HG02840 (cell line): ENCODE results near the gene TRAP1.
A peak's percentile ranks its signal among the peaks of the same experiment; 100 is the strongest.

Experiments
- ATAC-seq: cut with Tn5 transposase; IDR thresholded peaks from one replicate; pipeline ENCODE4 v1.9.1; 2021; ENCODE audit warnings: mild to moderate bottlenecking, moderate library complexity, moderate number of reproducible peaks; ENCODE audit not compliant: unreplicated experiment, low FRiP score

Gene TRAP1

DNA sequence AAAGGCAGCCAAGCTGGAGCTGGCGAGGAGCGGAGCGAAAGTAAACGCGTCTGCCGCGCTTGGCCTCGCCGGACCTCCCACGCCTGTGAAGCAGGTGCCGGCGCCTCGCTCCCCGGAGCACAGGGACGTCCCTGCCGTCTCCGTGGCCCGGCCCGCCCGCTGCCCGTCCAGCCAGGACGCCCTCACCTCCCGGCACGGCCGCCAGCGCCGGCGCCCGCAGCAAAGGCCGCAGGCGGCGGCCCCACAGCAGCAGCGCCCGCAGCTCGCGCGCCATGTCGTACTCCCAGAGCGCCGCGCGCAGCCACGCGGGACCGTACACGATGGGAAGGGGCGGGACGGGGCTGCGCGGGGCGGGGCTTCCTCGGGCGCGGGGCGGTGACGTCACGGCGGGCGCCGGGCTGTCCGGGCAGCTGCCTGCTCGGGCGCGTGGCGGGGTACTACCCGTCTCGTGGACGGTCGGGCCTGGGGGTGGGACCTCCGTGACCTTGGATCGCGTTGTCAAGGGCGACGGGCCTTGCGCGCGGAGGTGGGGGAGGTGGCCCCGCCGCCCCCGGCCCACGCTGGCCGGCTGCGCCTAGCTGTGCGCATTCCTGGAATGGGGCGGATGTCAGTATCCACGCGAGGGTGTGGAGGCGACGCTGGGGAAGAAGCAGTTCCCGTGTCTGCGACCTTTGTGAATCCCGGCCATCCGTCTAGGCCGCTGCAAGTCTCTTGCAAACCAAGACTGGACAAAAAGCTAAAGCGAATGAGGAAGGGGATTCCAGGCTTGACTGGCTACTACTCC, at the start of gene TRAP1:
TSS of gene TRAP1 (minus strand) at position 290 of the 784 bp plus-strand sequence. CDS start at position 274, 16 bp downstream.
- ATAC-seq: peak; percentile 90

DNA sequence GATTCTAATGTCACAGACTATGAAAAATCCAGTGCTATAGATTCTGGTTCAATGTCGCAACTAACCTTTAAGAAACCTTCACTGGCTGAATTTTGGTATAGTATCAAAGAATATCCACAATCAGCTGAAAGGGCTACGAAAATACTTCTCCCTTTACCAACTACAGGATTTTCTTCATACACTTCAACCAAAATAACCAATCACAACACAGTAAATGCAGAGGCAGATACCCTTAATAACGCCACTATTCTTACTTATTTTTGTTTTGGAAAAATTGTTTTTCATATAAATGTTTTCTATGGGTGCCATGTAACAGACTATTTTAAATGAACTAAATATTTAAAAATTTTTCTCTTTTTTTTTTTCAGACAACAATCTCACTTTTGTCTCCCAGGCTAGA, 48.9 kb upstream of the TRAP1 start:
- no peak for ATAC-seq

DNA sequence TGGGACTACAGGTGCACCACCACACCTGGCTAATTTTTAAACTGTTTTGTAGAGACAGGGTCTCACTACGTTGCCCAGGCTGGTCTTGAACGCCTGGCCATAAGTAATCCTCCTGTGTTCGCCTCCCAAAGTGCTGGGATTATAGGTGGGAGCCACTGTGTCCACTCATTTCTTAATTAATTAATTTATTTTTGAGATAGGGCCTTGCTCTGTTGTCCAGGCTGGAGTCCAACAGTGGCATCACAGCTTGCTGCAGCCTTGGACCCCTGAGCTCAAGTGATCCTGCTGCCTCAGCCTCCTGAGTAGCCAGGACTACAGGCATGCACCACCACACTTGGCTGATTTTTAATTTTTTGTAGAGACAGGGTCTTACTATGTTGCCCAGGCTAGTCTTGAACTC, 47.1 kb upstream of the TRAP1 start:
- ATAC-seq: no peak

- ATAC-seq: no peak
Measured at GRCh38 chr16:3762107-3762750, 44.9 kb upstream of the TRAP1 start.

DNA sequence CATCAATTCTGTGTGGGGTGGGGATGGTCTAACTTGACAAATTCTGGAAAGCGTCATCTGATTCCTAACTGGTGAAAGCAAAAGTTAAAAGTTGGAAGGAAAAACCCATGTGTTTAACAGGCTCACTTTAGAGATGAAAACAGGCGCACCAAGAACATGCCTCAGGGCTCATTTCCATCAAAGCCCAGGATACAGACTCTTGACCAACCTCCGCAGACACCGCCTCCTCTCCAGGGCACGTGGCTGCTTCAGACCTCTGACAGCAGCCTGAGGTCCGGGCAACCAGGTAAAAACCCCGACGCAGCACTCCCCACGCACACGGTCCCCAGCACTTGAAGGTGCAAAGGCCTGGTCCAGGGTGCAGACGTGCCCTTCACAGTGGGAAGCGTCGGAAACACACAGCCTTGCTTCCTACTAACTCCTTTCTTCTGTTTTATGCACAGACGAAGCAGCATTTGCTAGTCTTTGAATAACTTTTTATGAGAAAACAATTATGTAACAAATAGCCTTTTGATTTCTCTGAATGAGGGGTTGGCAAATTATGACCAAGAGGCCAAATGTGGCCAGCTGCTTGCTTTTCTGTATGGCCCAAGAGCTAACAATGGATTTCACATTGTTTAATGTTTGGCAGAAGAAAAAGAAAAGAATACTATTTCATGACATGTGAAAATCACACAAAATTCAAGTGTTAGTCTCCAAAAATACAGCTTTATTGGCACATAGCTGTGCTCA, 44.2 kb upstream of the TRAP1 start:
- ATAC-seq: no peak

GRCh38 chr16:3760518-3760917, 43.2 kb upstream of the TRAP1 start:
- ATAC-seq: no peak

DNA sequence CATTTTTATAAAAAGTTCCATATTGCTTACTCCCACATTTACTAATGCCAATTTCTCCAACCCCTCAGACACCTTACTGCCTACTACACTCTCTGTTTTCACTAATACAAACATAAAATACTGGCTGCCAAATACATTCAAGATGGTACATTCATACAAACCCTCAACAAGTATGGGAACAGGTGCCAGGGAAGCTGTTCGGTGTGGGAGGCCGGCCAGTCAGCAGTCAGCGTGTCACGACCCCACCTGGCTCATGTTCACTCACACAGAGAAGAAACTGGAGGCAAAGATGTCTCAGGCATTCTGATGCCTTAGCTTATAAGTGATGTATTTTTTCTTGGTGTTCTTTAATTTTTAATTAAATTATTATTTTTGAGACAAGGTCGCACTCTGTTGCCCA, 42.4 kb upstream of the TRAP1 start:
- no peak for ATAC-seq

GRCh38 chr16:3756113-3756512, 38.8 kb upstream of the TRAP1 start:
- no peak for ATAC-seq

- no peak for ATAC-seq
Measured at GRCh38 chr16:3755249-3755648, 37.9 kb upstream of the TRAP1 start.

- no peak for ATAC-seq
Measured at GRCh38 chr16:3754772-3755171, 37.4 kb upstream of the TRAP1 start.

- ATAC-seq: no peak
Measured at GRCh38 chr16:3754081-3754703, 36.9 kb upstream of the TRAP1 start.

- no peak for ATAC-seq
Measured at GRCh38 chr16:3752984-3753383, 35.7 kb upstream of the TRAP1 start.

GRCh38 chr16:3751878-3752277, 34.6 kb upstream of the TRAP1 start:
- ATAC-seq: no peak

DNA sequence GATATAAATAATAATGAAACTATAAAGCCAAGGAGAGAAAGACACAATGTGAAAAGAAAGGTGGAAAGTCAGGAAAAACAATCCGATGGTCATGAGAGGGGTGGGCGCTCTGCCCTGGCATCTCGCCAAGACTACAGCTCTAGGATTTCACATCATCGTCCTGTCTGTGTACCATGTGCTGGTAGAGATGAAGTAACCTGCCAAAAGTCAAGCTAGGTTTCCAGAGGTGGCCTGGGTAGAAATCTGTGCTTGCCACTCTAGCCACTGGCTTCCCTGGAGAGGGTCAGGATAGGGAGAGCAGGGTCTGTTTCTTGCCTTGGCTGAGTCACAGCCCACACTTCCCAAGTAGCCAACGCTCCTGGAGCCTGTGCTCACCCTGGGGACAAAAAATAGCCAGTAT, 31.0 kb upstream of the TRAP1 start:
- no peak for ATAC-seq

- no peak for ATAC-seq
Measured at GRCh38 chr16:3745751-3746355, 28.5 kb upstream of the TRAP1 start.

DNA sequence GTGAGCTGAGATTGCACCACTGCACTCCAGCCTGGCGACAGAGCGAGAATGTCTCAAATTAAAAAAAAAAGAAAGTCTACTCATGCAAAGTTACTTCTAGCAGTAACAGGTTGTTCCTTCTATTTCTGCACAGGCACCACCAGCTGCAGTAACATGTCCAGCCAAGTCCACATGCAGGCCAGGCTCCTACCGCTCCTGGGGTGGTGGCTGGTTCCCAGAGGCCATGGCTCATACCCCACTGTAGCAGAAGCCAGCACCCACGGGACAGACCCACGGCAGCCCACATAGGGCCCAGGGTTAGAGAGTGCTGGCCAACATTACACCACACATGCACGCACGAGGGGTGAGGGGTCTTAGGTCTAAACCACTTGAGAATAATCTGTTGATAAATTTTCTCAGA, 26.7 kb upstream of the TRAP1 start:
- no peak for ATAC-seq

- no peak for ATAC-seq
Measured at GRCh38 chr16:3740934-3741333, 23.6 kb upstream of the TRAP1 start.

DNA sequence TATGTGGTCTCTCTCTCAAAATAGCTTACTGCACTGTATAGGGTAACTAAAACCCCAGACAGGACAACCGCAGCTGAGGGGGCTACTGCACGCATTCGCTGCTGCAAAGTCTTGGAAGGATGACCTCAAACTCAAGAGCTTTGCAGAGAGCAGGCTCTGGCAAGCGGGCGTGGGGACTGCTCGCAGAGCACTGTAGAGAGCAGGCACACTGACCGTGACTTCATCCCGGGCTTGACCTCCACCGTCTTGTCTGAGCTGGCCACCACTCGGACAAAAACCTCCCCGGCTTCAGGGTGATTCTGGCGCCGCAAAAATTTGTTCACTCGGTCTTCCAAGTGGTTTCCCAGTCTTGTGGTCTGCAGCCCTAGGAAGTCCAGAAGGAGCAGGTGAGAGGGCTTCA, 22.9 kb upstream of the TRAP1 start:
- no peak for ATAC-seq

DNA sequence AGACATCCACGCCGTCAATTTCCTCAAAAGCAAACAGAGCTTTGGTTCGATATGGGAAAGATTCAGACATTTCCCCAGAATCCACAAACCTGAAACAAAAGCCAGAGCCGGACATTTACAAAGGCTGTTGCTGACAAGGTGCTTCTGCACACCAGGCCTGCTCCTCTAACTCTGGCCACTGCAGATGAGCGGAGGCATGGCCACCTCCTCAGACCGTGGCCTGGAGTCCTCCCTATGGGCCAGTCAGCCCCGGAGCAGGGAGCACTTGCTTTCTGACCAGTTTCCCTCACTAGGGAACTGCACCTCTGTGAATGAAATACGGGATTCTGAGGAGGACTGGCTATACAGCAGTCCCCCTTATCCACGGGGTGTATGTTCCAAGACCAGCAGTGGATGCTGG, 22.3 kb upstream of the TRAP1 start:
- ATAC-seq: no peak

DNA sequence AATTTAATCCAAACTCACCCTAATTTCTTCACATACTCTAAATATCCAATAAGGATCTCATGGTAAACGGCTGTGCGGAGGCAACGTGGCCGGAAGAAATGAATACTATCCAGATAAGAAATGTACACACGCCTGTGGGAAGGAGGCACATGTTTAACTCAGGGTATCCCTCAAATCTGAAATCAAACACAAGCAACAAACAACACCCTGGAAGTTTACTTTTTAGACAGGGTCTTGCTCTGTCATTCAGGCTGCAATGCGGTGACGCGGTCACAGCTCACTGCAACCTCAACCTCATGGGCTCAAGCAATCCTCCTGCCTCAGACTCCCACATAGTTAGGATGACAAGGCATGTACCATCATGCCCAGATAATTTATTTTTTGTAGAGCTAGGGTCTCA, 21.2 kb upstream of the TRAP1 start:
- ATAC-seq: no peak

DNA sequence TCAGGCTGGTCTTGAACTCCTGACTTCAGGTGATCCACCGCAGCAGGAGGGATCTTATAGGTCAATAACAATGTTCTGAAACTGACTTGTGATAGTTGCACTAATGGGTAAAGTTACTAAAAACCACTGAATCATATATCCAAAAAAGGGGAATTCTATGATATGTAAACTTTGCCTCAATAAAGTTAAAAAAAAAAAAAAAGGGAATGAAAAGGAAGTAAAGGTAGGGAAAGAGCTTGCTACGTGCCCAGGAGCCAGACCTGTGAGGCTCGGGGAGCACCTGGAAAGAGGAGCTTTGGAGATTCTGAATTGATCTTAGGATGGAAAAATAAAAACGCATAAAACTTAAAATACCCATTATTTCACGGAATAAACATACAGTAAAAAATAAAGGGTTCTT, 20.8 kb upstream of the TRAP1 start:
- ATAC-seq: no peak
